Gastroesophageal sphincter (tissue), 4 donors: ENCODE data around the gene ATP2A3. TPM values are rescaled to one million over a fixed set of nuclear protein-coding genes. Genes with fewer than 3 reads are reported as not detected.

Experiments used
- ATAC-seq: fragments of 150-250 bp; one replicate; pipeline ENCODE4 v1.9.1; 2016; ENCODE audit warnings: mild to moderate bottlenecking, moderate library complexity
- H3K27ac ChIP-seq, 4 donors: fragments of 200-600 bp; sonication (generic) in 3 of 4; 1 replicate in 3 of 4; 2 replicates in 1 of 4; pipeline ENCODE4 v1.5.1; 2016 to 2019
- H3K27me3 ChIP-seq: fragments of 200-600 bp; sonication (generic); one replicate; pipeline ENCODE4 v1.5.1; 2019
- H3K36me3 ChIP-seq, 2 donors: fragments of 200-600 bp; sonication (generic); one replicate each; pipeline ENCODE4 v1.5.1; 2019; ENCODE audit warnings: control low read depth in 1 of 2
- H3K4me1 ChIP-seq, 3 donors: fragments of 200-600 bp; sonication (generic); 1 replicate in 2 of 3; 2 replicates in 1 of 3; pipeline ENCODE4 v1.5.1; 2016 to 2019; ENCODE audit warnings: control low read depth in 2 of 3
- H3K4me3 ChIP-seq, 2 donors: fragments of 200-600 bp; sonication (generic); one replicate each; pipeline ENCODE4 v1.5.1; 2019; ENCODE audit warnings: mild to moderate bottlenecking in 1 of 2, moderate library complexity in 1 of 2
- H3K9me3 ChIP-seq, 3 donors: fragments of 200-600 bp; sonication (generic); one replicate each; pipeline ENCODE4 v1.5.1; 2017 to 2019; ENCODE audit warnings: control low read depth in 2 of 3
- EP300 ChIP-seq: sonication (generic); formaldehyde crosslinking; IDR thresholded peaks from one replicate; pipeline ENCODE4 v1.6.1; 2017; ENCODE audit warnings: antibody characterized with exemption, mild to moderate bottlenecking
- POLR2A ChIP-seq, 2 donors: fragments of 450-650 bp; IDR thresholded peaks; one replicate each; pipeline ENCODE4 v1.6.1; 2017; ENCODE audit warnings: antibody characterized with exemption in 2 of 2, mild to moderate bottlenecking in 2 of 2, moderate library complexity in 1 of 2
- POLR2AphosphoS5 ChIP-seq: sonication (generic); formaldehyde crosslinking; IDR thresholded peaks from one replicate; pipeline ENCODE4 v1.6.1; 2017; ENCODE audit warnings: antibody characterized with exemption
- WGBS, 2 donors: methylation state at CpG; one replicate each; pipeline ENCODE4 v1.1.5; 2018; ENCODE audit warnings: low coverage in 1 of 2; 5-methylcytosine and 5-hydroxymethylcytosine counted together
- total RNA-seq, 4 donors: library from RNA; depleted of rRNA; stranded (reverse); fragments of >200 nt; gene quantifications; one replicate each; pipeline ENCODE4 v1.1.0, GENCODE V29; 2016
- TF ChIP-seq, protein P1 (sequence below), 4 experiments: fragments of 200-600 bp in 2 of 4; fragments of 450-650 bp in 2 of 4; sonication (generic) in 1 of 4; IDR thresholded peaks; one replicate each; pipeline ENCODE4 v1.5.1; 2017 to 2019; ENCODE audit warnings: antibody characterized with exemption in 4 of 4, mild to moderate bottlenecking in 2 of 4, moderate library complexity in 2 of 4

ATP2A3 gene
- total RNA-seq, 4 donors from 2014 or later, result 5.9 to 35.9 (median 18.1) TPM

DNA sequence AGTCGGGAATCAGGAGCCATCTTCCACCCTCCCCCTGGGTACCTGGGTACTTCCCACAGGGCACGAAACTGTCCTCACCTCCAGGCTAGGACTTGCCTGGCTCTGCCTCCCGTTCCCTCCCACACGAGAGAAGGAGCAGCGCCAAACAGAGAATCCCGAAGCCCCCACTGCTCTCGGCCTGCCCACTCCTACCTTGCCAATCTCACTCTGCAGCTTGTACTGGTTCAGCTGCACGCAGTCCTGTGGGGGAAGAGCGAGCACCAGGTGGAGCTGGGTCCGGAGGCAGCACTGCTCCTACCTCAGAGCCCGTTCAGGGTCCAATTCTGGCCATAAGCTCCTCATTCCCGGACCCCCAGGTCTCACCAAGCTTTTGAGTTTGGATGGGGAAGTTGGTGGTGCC lies 80.0 kb downstream of the ATP2A3 start:
- Histone ChIP-seq H3K36me3 (peaks cover 0 to 53% of the 10 kb centered on the region in 2 donors), H3K4me1 (peaks cover 0 to 52% (median 17%) of the 10 kb centered on the region in 3 donors), H3K27me3 (no peaks in the 10 kb centered on the region), H3K9me3 (no peaks in the 10 kb centered on the region), H3K4me3 (no peak overlapping the region), H3K27ac (no peak overlapping the region)
- 80 to 93% methylated on average over 1 to 9 of the region's 12 CpGs for WGBS, 2 donors
- no peak for TF ChIP-seq POLR2A (IDR thresholded peaks at IDR 0.05)
- no peak for TF ChIP-seq POLR2AphosphoS5
- TF ChIP-seq EP300, result no peak
- TF ChIP-seq, protein P1, sequence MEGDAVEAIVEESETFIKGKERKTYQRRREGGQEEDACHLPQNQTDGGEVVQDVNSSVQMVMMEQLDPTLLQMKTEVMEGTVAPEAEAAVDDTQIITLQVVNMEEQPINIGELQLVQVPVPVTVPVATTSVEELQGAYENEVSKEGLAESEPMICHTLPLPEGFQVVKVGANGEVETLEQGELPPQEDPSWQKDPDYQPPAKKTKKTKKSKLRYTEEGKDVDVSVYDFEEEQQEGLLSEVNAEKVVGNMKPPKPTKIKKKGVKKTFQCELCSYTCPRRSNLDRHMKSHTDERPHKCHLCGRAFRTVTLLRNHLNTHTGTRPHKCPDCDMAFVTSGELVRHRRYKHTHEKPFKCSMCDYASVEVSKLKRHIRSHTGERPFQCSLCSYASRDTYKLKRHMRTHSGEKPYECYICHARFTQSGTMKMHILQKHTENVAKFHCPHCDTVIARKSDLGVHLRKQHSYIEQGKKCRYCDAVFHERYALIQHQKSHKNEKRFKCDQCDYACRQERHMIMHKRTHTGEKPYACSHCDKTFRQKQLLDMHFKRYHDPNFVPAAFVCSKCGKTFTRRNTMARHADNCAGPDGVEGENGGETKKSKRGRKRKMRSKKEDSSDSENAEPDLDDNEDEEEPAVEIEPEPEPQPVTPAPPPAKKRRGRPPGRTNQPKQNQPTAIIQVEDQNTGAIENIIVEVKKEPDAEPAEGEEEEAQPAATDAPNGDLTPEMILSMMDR (IDR thresholded peaks at IDR 0.05), result no peak
- ATAC-seq, result no peak

DNA sequence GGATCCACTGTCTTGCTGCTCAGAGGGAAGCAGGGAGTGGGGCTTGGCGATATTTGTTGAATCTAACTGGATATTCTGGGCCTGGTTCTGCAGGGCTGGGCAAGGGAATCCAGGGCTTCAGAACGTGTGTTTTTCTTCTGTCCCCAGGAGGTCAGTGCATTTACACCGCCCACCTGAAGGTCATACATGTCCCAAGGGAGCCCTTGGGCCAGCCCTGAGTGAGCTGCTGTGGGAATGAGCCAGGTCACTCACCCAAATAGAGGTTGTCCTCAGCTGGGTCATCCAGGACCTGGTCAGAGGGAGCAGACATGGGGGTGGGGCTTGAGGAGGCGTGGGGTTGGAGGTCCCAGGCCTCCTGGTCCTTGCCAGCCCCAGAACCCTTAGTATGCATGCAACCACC lies 82.0 kb downstream of the ATP2A3 start:
- Histone ChIP-seq H3K4me1 (peaks cover 0 to 36% (median 6%) of the 10 kb centered on the region in 3 donors), H3K27me3 (no peaks in the 10 kb centered on the region), H3K9me3 (no peaks in the 10 kb centered on the region), H3K27ac (no peak overlapping the region), H3K4me3 (no peak overlapping the region), H3K36me3 (peaks cover 0 to 67% of the 10 kb centered on the region in 2 donors)
- TF ChIP-seq, protein P1 (IDR thresholded peaks at IDR 0.05), result no peak
- TF ChIP-seq EP300 (no peak), POLR2AphosphoS5 (no peak)
- ATAC-seq, result no peak
- WGBS, 2 donors, result 57% methylated on average over 2 of the region's 4 CpGs; no CpG with 5 or more reads in 1 of the 2 donors

DNA sequence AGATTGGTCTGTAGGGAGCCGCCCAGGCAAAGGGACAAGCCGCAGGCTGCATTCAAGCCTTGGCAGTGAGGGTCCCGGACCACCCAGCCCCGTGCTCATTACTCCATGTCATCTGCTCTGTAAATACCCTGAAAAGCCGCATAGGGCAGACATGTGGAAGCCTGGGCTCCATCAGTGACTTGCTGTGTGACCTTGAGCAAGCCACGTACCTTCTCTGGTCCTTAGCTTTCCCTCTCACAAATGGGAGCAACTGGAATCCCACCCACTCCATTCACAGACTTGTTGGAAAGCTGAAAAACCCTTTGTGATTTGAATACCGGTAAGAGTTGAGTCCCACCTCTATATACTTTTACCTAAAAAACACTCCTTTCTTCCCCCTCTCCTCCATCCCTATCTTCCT lies 83.3 kb downstream of the ATP2A3 start:
- Histone ChIP-seq H3K4me3 (no peak overlapping the region), H3K36me3 (peaks cover 0 to 78% of the 10 kb centered on the region in 2 donors), H3K4me1 (peaks cover 0 to 23% (median 3%) of the 10 kb centered on the region in 3 donors), H3K27me3 (no peaks in the 10 kb centered on the region), H3K9me3 (no peaks in the 10 kb centered on the region), H3K27ac (no peak overlapping the region)
- WGBS, 2 donors, result 70 to 96% methylated on average over 2 to 4 of the region's 7 CpGs
- TF ChIP-seq POLR2A (IDR thresholded peaks at IDR 0.05) (no peak), POLR2AphosphoS5 (no peak), EP300 (no peak)
- TF ChIP-seq, protein P1 (IDR thresholded peaks at IDR 0.05), result no peak
- no peak for ATAC-seq

DNA sequence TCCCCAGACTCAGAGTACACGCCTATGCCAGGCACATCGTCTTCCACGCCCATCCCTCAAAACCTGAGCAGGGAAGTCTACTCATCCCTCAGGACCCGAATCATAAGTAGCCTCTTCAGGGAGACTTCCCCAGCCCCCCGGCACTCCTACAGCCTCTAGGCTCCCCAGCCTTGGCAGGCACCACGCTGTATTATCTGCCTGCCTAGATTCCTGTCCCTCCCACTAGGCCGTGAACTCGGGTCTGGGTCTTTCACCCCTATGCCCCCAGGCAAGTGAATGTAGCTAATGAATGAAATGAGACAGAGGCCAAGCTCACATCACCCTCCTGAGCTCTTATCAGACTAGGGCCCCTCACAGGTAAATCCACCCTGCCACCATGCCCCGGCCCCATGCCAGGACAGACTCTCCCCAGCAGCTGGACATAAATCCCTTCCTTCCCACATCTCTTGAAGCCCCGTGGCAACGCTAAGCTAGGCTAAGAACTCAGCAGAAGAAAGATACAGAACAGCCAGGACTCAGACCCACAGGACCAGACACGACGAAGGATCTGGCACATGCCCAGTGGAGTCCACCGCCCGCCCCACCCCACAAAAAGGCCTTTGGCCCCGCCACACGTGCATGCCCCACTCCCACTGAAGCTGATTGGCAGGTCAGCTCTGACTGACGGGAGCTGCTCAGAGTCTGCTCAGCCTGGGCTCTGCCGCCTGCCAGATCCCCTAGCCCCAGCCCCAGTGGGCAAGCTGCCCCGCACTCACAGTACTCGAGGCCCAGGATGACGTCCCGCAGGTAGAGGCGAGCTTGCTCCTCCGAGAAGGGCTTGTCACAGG lies 84.4 kb downstream of the ATP2A3 start:
- ATAC-seq, result no peak
- Histone ChIP-seq H3K4me1 (peaks cover 0 to 13% (median 0%) of the 10 kb centered on the region in 3 donors), H3K9me3 (no peaks in the 10 kb centered on the region), H3K27me3 (no peaks in the 10 kb centered on the region), H3K36me3 (peaks cover 0 to 81% of the 10 kb centered on the region in 2 donors), H3K4me3 (no peak overlapping the region), H3K27ac (peak overlapping the region in 3 of 4 donors; percentile 12 to 42 (median 12))
- WGBS, 2 donors, result 47 to 78% methylated on average over 3 to 8 of the region's 25 CpGs
- TF ChIP-seq POLR2A (IDR thresholded peaks at IDR 0.05) (no peak), EP300 (no peak), POLR2AphosphoS5 (no peak)
- TF ChIP-seq, protein P1 (IDR thresholded peaks at IDR 0.05), result no peak

DNA sequence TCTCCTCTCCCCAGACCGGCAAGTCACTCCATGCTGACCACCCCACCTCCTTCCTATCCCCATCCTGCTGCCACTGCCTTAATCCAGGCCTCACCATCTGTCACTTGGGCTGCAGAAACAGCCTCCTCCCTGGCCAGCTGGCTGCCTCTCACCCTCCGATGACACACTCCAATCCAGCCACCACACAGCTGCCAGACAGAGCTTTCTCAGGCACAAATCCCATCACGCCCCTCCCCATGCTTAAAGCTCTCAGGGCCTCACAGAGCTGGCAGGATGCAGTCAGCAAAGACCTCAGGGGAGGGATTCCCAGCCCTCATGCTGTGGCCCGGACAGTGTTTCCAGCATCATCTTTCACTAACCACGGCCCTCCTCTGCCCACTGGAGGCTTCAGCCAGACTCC lies 85.1 kb downstream of the ATP2A3 start:
- Histone ChIP-seq H3K27ac (peak overlapping the region in 3 of 4 donors; percentile 12 to 42 (median 12)), H3K9me3 (no peaks in the 10 kb centered on the region), H3K4me3 (no peak overlapping the region), H3K36me3 (peaks cover 0 to 81% of the 10 kb centered on the region in 2 donors), H3K27me3 (no peaks in the 10 kb centered on the region), H3K4me1 (peaks cover 0 to 13% (median 0%) of the 10 kb centered on the region in 3 donors)
- peak; percentile 66 for ATAC-seq
- TF ChIP-seq POLR2A (IDR thresholded peaks at IDR 0.05) (no peak), POLR2AphosphoS5 (no peak), EP300 (no peak)
- TF ChIP-seq, protein P1 (IDR thresholded peaks at IDR 0.05), result no peak
- whole genome bisulfite sequencing, 2 donors, result 33 to 40% methylated on average over 1 of the region's 5 CpGs
